ENCODE results near the gene CPOX. TPM values are rescaled to one million over a fixed set of nuclear protein-coding genes. Genes with fewer than 3 reads are reported as not detected.

The CPOX gene
- polyA plus RNA-seq, 1 donor from 2014 or later: 5.7 TPM

DNA sequence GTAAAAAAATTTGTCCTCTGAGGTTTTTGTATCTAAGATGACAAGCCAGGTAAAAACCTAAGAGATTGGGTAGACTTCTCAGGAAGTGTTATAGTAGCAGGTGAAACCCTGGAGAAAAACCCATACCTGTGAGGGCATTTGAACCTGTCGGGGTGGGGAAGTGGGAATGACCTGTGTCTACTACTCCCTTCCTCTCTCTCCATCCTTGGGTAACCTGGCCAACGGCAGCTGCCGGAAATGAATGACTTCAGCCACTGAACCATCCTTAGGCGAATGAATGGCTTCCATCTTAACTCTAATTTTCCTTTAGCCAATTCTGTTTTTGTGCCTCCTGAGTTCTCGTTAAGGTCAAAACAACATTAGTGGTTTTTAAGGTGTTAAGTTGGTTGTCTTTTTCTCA lies 44.9 kb downstream of the CPOX start:
- Mint-ChIP-seq H3K4me1 (peaks cover 10 to 15% (median 15%) of the 10 kb centered on the region in 3 donors), H3K4me3 (peak overlapping the region in 1 of 4 donors; percentile 52)

DNA sequence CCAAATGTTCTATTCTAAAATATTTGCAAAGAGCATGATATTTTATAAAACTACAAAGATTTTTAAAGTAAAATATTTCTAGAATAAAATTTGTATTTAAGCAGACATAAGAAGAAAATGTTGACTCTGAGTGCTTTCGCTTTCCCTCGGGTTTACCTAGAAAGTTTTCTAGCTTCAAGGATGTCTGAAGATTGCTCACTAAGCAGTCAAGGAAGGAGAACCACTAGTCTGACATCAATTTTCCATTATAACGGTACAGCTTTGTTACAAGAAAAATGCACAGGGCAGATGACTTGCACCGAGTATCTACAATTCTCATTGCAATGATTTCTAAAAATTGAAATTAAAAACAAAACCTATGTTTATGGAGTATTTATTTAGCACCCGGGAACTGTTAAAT lies 47.5 kb downstream of the CPOX start:
- Mint-ChIP-seq H3K27ac (peak overlapping the region in 1 of 3 donors; percentile 6), H3K4me1 (peaks cover 3 to 7% (median 5%) of the 10 kb centered on the region in 3 donors), H3K36me3 (peaks cover 4% of the 10 kb centered on the region), H3K4me3 (peak overlapping the region in 1 of 4 donors; percentile 60), H3K9me3 (no peaks in the 10 kb centered on the region), H3K27me3 (no peaks in the 10 kb centered on the region)

More for the DNA sequence above, 44.9 kb downstream of the CPOX start:
- Mint-ChIP-seq H3K27ac (no peak overlapping the region), H3K36me3 (peaks cover 3% of the 10 kb centered on the region), H3K27me3 (no peaks in the 10 kb centered on the region), H3K9me3 (no peaks in the 10 kb centered on the region)

DNA sequence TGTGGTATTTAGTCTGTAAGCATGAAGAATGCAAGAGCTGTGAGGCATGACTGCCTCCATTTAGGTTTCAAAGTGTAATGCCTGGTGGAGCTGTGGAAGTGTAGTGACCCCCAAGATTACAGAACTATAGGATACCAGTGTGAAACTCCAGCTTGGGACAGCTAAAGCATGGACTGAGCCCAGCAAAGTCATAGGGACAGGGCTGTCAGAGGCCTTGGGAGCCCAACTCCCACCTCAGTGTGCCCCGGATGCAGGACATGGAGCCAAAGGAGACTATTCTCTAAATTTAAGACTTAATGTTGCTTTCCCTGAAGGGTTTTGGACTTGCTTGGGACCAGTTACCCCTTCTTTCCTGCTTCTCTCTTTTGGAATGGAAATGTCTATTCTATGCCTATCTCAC lies 50.8 kb downstream of the CPOX start:
- peaks cover 10 to 16% (median 11%) of the 10 kb centered on the region in 3 donors for H3K4me1 Mint-ChIP-seq
- H3K27me3 Mint-ChIP-seq: no peaks in the 10 kb centered on the region
- H3K36me3 Mint-ChIP-seq: peaks cover 4% of the 10 kb centered on the region
- no peaks in the 10 kb centered on the region for H3K9me3 Mint-ChIP-seq
- no peak overlapping the region for H3K27ac Mint-ChIP-seq
- peak overlapping the region in 1 of 4 donors; percentile 76 for H3K4me3 Mint-ChIP-seq

DNA sequence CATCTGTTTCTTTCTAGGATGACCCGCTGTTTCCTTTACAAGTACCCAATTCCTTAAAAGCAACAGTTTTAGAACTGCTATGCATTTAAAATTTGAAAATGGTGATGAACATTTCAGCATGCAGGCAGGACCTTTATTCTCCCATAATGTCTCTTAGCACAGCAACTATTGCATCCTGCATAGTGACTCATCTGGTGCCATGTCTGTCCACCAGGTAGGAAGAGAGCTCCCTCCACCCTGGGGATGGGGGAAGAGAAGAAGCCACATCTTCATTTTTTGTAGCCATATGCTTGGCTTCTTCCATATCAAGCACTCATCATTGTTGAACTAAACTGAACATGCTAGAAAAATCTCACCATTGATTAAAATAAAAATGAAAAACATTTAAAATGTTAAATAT lies 51.7 kb downstream of the CPOX start:
- Mint-ChIP-seq H3K27ac (no peak overlapping the region), H3K27me3 (no peaks in the 10 kb centered on the region), H3K9me3 (no peaks in the 10 kb centered on the region), H3K4me3 (no peak overlapping the region), H3K36me3 (peaks cover 4% of the 10 kb centered on the region), H3K4me1 (peaks cover 12 to 21% (median 14%) of the 10 kb centered on the region in 3 donors)

DNA sequence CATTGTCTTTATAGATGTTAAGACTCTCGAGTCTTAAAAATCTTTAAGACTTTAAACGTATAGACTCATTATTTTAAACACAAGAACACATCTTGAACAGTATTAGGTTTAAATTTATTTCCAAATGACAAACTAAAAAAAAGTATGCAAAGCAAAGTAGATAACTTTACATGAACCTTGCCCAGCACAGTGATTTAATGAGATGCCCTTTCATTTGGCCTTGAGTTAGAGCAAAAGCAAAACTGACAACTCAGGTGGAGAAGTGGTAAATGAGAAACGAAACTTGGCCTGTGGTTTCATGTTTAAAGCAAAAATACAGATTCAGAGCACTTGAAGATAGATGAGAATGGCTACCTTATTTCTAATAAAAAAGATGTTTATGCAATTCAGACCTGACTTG lies 53.1 kb downstream of the CPOX start:
- peaks cover 12 to 17% (median 16%) of the 10 kb centered on the region in 3 donors for H3K4me1 Mint-ChIP-seq

GRCh38 chr3:98536456-98537017 lies 56.9 kb downstream of the CPOX start:
- Mint-ChIP-seq H3K27ac (peak overlapping the region; percentile 1 to 23 (median 7)), H3K9me3 (no peaks in the 10 kb centered on the region), H3K27me3 (no peaks in the 10 kb centered on the region), H3K4me3 (peak overlapping the region; percentile 7 to 86 (median 51)), H3K36me3 (peaks cover under 1% of the 10 kb centered on the region), H3K4me1 (peaks cover 13 to 18% (median 13%) of the 10 kb centered on the region in 3 donors)

More for the DNA sequence above, 53.1 kb downstream of the CPOX start:
- Mint-ChIP-seq H3K9me3 (no peaks in the 10 kb centered on the region), H3K36me3 (peaks cover 1% of the 10 kb centered on the region), H3K27me3 (no peaks in the 10 kb centered on the region), H3K27ac (peak overlapping the region in 1 of 3 donors; percentile 26), H3K4me3 (peak overlapping the region in 2 of 4 donors; percentile 30 to 42)

- Mint-ChIP-seq H3K36me3 (no peaks in the 10 kb centered on the region), H3K27ac (no peak overlapping the region), H3K4me1 (peaks cover 12 to 14% (median 14%) of the 10 kb centered on the region in 3 donors), H3K4me3 (peak overlapping the region in 1 of 4 donors; percentile 42), H3K27me3 (no peaks in the 10 kb centered on the region), H3K9me3 (no peaks in the 10 kb centered on the region)
Measured at GRCh38 chr3:98534734-98535133, 58.7 kb downstream of the CPOX start.

- no peaks in the 10 kb centered on the region for H3K36me3 Mint-ChIP-seq
- H3K4me1 Mint-ChIP-seq: peaks cover 12 to 14% (median 14%) of the 10 kb centered on the region in 3 donors
- H3K4me3 Mint-ChIP-seq: peak overlapping the region in 2 of 4 donors; percentile 12
- no peaks in the 10 kb centered on the region for H3K9me3 Mint-ChIP-seq
- H3K27me3 Mint-ChIP-seq: no peaks in the 10 kb centered on the region
- H3K27ac Mint-ChIP-seq: no peak overlapping the region
Measured at GRCh38 chr3:98534168-98534567, 59.2 kb downstream of the CPOX start.

GRCh38 chr3:98532709-98533571 lies 60.5 kb downstream of the CPOX start:
- no peaks in the 10 kb centered on the region for H3K9me3 Mint-ChIP-seq
- peak overlapping the region; percentile 53 to 85 (median 76) for H3K4me3 Mint-ChIP-seq
- H3K36me3 Mint-ChIP-seq: no peaks in the 10 kb centered on the region
- peak overlapping the region in 1 of 3 donors; percentile 0 for H3K27ac Mint-ChIP-seq
- peaks cover 12 to 14% (median 14%) of the 10 kb centered on the region in 3 donors for H3K4me1 Mint-ChIP-seq
- no peaks in the 10 kb centered on the region for H3K27me3 Mint-ChIP-seq

GRCh38 chr3:98532275-98532637 lies 61.2 kb downstream of the CPOX start:
- Mint-ChIP-seq H3K9me3 (no peaks in the 10 kb centered on the region), H3K36me3 (no peaks in the 10 kb centered on the region), H3K27ac (peak overlapping the region in 1 of 3 donors; percentile 74), H3K27me3 (no peaks in the 10 kb centered on the region), H3K4me3 (peak overlapping the region; percentile 53 to 85 (median 76)), H3K4me1 (peaks cover 12 to 14% (median 14%) of the 10 kb centered on the region in 3 donors)

DNA sequence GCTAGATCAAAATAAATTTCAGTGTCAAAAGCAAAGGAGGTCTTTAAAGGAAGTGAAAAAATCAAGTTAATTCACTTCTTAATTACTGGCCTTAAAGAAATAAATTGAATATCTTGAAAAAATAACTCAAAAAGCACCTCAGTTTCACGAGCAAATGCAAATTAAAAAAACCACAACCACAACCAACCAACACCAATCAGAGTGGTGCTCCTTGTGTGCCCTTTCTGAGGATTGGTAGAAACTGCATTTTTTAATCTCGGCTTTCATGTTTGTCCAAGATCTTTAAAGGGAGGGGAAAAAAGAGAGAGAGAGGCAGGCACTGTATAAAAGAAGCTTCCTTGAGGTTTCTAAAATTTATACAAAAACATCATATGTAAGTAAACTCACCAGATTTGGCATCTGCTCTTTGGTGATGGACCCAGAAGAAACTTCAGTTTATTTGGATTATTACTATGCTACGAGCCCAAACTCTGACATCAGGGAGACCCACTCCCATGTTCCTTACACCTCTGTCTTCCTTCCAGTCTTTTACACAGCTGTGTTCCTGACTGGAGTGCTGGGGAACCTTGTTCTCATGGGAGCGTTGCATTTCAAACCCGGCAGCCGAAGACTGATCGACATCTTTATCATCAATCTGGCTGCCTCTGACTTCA lies 61.7 kb downstream of the CPOX start, which contains the start of gene GPR15:
Gene GPR15, plus strand, starts transcription at position 357 of the 653 bp plus-strand sequence. Its CDS starts 56 bp downstream, at position 413.
- no peaks in the 10 kb centered on the region for H3K9me3 Mint-ChIP-seq
- H3K36me3 Mint-ChIP-seq: no peaks in the 10 kb centered on the region
- H3K27me3 Mint-ChIP-seq: no peaks in the 10 kb centered on the region
- peaks cover 9 to 12% (median 11%) of the 10 kb centered on the region in 3 donors for H3K4me1 Mint-ChIP-seq
- H3K4me3 Mint-ChIP-seq: peak within 1 kb of the TSS; percentile 53 to 85 (median 76)
- H3K27ac Mint-ChIP-seq: peak within 1 kb of the TSS; percentile 0 to 74 (median 48)

DNA sequence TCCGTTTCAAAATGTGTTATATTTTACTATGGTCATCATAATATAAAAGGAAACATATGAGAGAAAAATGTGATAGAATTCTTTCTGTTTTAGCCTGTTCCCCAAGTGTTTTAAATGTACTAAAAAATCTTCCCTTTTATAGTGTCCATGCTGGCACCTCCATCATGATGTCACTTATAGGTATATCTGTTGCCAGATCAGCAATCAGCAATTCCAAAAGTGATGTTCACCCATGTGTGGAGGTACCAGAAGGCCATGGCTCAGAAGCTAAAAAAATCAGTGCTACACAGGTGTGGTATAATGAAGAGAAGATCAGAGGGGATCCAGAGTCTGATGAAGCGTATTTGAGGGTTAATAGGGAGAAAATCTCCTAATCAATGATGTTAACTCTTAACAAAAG lies 62.7 kb downstream of the CPOX start:
- no peak overlapping the region for H3K27ac Mint-ChIP-seq
- no peak overlapping the region for H3K4me3 Mint-ChIP-seq
- no peaks in the 10 kb centered on the region for H3K36me3 Mint-ChIP-seq
- no peaks in the 10 kb centered on the region for H3K9me3 Mint-ChIP-seq
- peaks cover 5 to 8% (median 7%) of the 10 kb centered on the region in 3 donors for H3K4me1 Mint-ChIP-seq
- no peaks in the 10 kb centered on the region for H3K27me3 Mint-ChIP-seq

GRCh38 chr3:98529856-98530459 lies 63.5 kb downstream of the CPOX start:
- Mint-ChIP-seq H3K4me3 (peak overlapping the region in 1 of 4 donors; percentile 72), H3K27ac (no peak overlapping the region), H3K9me3 (no peaks in the 10 kb centered on the region), H3K4me1 (peaks cover 5 to 8% (median 7%) of the 10 kb centered on the region in 3 donors), H3K36me3 (no peaks in the 10 kb centered on the region), H3K27me3 (no peaks in the 10 kb centered on the region)
